PC-3 (cell line): ENCODE measurements around the gene SHC4. TPM values are rescaled to one million over a fixed set of nuclear protein-coding genes. Genes with fewer than 3 reads are reported as not detected.

Source experiments
- ATAC-seq: fragments of 200-7000 bp; cut with Tn5 transposase; 2 replicates; pipeline ENCODE4 v1.9.1; 2020; ENCODE audit warnings: mild to moderate bottlenecking, moderate library complexity
- BruUV-seq: library from RNA; stranded (reverse); fragments of 400-500 nt; replicated peaks from 2 replicates; lab custom pipeline; 2021; lab: Mats Ljungman, UMichigan
- CTCF ChIA-PET: fragments of 300-600 bp; sonication (Branson Sonifier 250); formaldehyde crosslinking; loops from one replicate; lab custom pipeline; 2022; ENCODE audit warnings: antibody characterized with exemption; lab: Charles Lee
- POLR2A ChIA-PET: fragments of 300-600 bp; sonication (Branson Sonifier 250); formaldehyde crosslinking; loops from one replicate; lab custom pipeline; 2022; ENCODE audit warnings: antibody characterized with exemption; ENCODE audit not compliant: unreplicated experiment; lab: Charles Lee
- DNase-seq: peaks from one replicate; pipeline ENCODE4 v3.0.0-alpha.2; 2015
- H2AFZ ChIP-seq: fragments of 300-600 bp; sonication (generic); 2 replicates; pipeline ENCODE4 v1.6.0; 2016; ENCODE audit warnings: antibody characterized with exemption, low read length
- H3F3A ChIP-seq: fragments of 300-600 bp; sonication (generic); one replicate; pipeline ENCODE4 v1.6.0; 2017; ENCODE audit warnings: antibody characterized with exemption, low read length, control low read depth, mild to moderate bottlenecking; ENCODE audit not compliant: unreplicated experiment
- H3K27ac ChIP-seq: fragments of 300-600 bp; sonication (generic); 2 replicates; pipeline ENCODE4 v1.5.1; 2016; ENCODE audit warnings: mild to moderate bottlenecking, low read length
- H3K27me3 ChIP-seq: fragments of 300-600 bp; sonication (generic); 2 replicates; pipeline ENCODE4 v1.6.1; 2016; ENCODE audit warnings: low read length, mixed read lengths
- H3K36me3 ChIP-seq: fragments of 300-600 bp; sonication (generic); 2 replicates; pipeline ENCODE4 v1.6.1; 2016; ENCODE audit warnings: low read depth, mixed run types, low read length, mixed read lengths
- H3K4me1 ChIP-seq: fragments of 300-600 bp; sonication (generic); 2 replicates; pipeline ENCODE4 v1.5.1; 2016; ENCODE audit warnings: low read length; ENCODE audit not compliant: insufficient read depth
- H3K4me2 ChIP-seq: fragments of 300-600 bp; sonication (generic); 2 replicates; pipeline ENCODE4 v1.6.0; 2016; ENCODE audit warnings: low read length
- H3K4me3 ChIP-seq: fragments of 300-600 bp; sonication (generic); 2 replicates; pipeline ENCODE4 v1.5.1; 2016; ENCODE audit warnings: mild to moderate bottlenecking, low read length, mixed read lengths
- H3K79me2 ChIP-seq: fragments of 300-600 bp; sonication (generic); 2 replicates; pipeline ENCODE4 v1.6.1; 2017; ENCODE audit warnings: low read length, mixed read lengths
- H3K9ac ChIP-seq: fragments of 300-600 bp; sonication (generic); 2 replicates; pipeline ENCODE4 v1.6.0; 2016; ENCODE audit warnings: mild to moderate bottlenecking, low read length
- H3K9me2 ChIP-seq: fragments of 300-600 bp; sonication (generic); replicated peaks from 2 replicates; pipeline ENCODE4 v1.6.1; 2016; ENCODE audit warnings: mixed run types, low read length, mixed read lengths
- H3K9me3 ChIP-seq: fragments of 300-600 bp; sonication (generic); 2 replicates; pipeline ENCODE4 v1.6.1; 2016; ENCODE audit warnings: low read length, mixed read lengths
- H4K20me1 ChIP-seq: fragments of 300-600 bp; sonication (generic); 2 replicates; pipeline ENCODE4 v1.6.1; 2016; ENCODE audit warnings: low read length, mixed read lengths
- CTCF ChIP-seq: fragments of 300-600 bp; sonication (generic); conservative IDR thresholded peaks from 2 replicates; pipeline ENCODE4 v1.5.1; 2017; ENCODE audit warnings: antibody characterized with exemption, low read depth, mild to moderate bottlenecking, low read length
- EZH2 ChIP-seq: fragments of 300-600 bp; sonication (generic); IDR thresholded peaks from one replicate; pipeline ENCODE4 v1.6.1; 2017; ENCODE audit warnings: antibody characterized with exemption, mild to moderate bottlenecking, low read length; ENCODE audit not compliant: unreplicated experiment
- EZH2phosphoT487 ChIP-seq: fragments of 300-600 bp; sonication (generic); IDR thresholded peaks from 2 replicates; pipeline ENCODE4 v1.6.1; 2018; ENCODE audit warnings: mild to moderate bottlenecking, antibody characterized with exemption, low read length, borderline replicate concordance
- intact Hi-C: fragments of 100-400 bp; cut with micrococcal nuclease; formaldehyde crosslinking; loops from 2 replicates; pipeline ENCODE4 v1.9.0; 2023
- total RNA-seq: library from RNA; depleted of rRNA; stranded (reverse); fragments of >200 nt; gene quantifications from 2 replicates; pipeline ENCODE4 v1.2.3, GENCODE V29; 2014

Gene SHC4
- total RNA-seq, 1 experiment from 2014 or later: 2.4 TPM

DNA sequence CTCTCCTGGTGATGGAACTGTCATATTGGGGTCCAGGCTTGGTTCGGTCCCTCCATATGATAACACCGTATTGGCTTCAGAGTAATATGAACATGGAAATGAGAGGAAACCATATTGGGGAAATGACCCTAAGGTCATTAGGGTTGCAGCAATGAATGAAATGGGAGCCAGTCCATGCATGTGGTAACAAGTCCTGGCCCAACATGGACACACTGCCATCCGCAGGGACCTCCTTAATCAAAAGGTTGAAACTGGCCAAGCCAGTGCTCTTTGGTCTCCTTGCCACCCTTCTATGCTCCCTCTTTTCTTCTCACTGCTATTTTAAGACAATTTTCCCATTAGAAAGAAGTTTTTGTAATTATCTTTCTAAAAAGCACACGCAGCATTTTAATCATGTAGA, 8.3 kb downstream of the SHC4 start:
- H3K27ac ChIP-seq: no peak overlapping the region
- no peaks in the 10 kb centered on the region for H3K27me3 ChIP-seq
- no peaks in the 10 kb centered on the region for H3K36me3 ChIP-seq
- H3F3A ChIP-seq: no peaks in the 10 kb centered on the region
- H3K4me2 ChIP-seq: no peak overlapping the region
- H3K9me3 ChIP-seq: no peaks in the 10 kb centered on the region
- ChIA-PET POLR2A (no interaction called here), CTCF (no interaction called here)
- H3K4me1 ChIP-seq: 0 out of 2 replicates have a peak, but pooled peaks cover 4% of the 10 kb centered on the region
- no peak overlapping the region for H2AFZ ChIP-seq
- no TSS peak for BruUV-seq
- TF ChIP-seq EZH2phosphoT487: no peak
- TF ChIP-seq EZH2: no peak
- no peak for TF ChIP-seq CTCF
- no peak for ATAC-seq
- H3K9ac ChIP-seq: no peak overlapping the region
- no peak overlapping the region for H3K4me3 ChIP-seq
- intact Hi-C loops: no loop called here
- H4K20me1 ChIP-seq: no peaks in the 10 kb centered on the region
- H3K79me2 ChIP-seq: no peaks in the 10 kb centered on the region
- H3K9me2 ChIP-seq: no peaks in the 10 kb centered on the region
- DNase-seq: no peak

- ChIA-PET POLR2A (no interaction called here), CTCF (no interaction called here)
- DNase-seq: peak; percentile 20
- ATAC-seq: no peak
- Histone ChIP-seq H3K4me2 (no peak overlapping the region), H4K20me1 (no peaks in the 10 kb centered on the region), H3K27me3 (no peaks in the 10 kb centered on the region), H3K27ac (no peak overlapping the region), H3K36me3 (no peaks in the 10 kb centered on the region), H3K4me3 (no peak overlapping the region), H3K79me2 (no peaks in the 10 kb centered on the region), H2AFZ (no peak overlapping the region), H3K4me1 (0 out of 2 replicates have a peak, but pooled peaks cover 4% of the 10 kb centered on the region), H3K9ac (no peak overlapping the region), H3F3A (no peaks in the 10 kb centered on the region), H3K9me3 (no peaks in the 10 kb centered on the region), H3K9me2 (no peaks in the 10 kb centered on the region)
- TF ChIP-seq EZH2phosphoT487: no peak
- TF ChIP-seq CTCF: 0 out of 2 replicates have a peak, but pooled peaks have one; percentile 17
- intact Hi-C loops: no loop called here
- BruUV-seq: no TSS peak
Measured at GRCh38 chr15:48954538-48954937, 9.2 kb downstream of the SHC4 start.

GRCh38 chr15:48946840-48947187, 16.9 kb downstream of the SHC4 start:
- Histone ChIP-seq H3F3A (peaks cover 5% of the 10 kb centered on the region), H3K9ac (peak overlapping the region; percentile 63), H3K4me2 (peak overlapping the region; percentile 57), H3K79me2 (no peaks in the 10 kb centered on the region), H3K27ac (peak overlapping the region; percentile 94), H4K20me1 (no peaks in the 10 kb centered on the region), H3K27me3 (no peaks in the 10 kb centered on the region), H3K9me3 (no peaks in the 10 kb centered on the region), H3K36me3 (no peaks in the 10 kb centered on the region), H2AFZ (no peak overlapping the region), H3K4me1 (peaks cover 21% of the 10 kb centered on the region), H3K4me3 (0 out of 2 replicates have a peak overlapping the region, but pooled peaks have one; percentile 29), H3K9me2 (0 out of 2 replicates have a peak, but pooled peaks cover 4% of the 10 kb centered on the region)
- TF ChIP-seq EZH2phosphoT487 (no peak), EZH2 (no peak), CTCF (no peak)
- BruUV-seq: TSS peak; percentile 76
- ATAC-seq (no peak), DNase-seq (no peak)
- POLR2A ChIA-PET: no interaction called here
- intact Hi-C loops: loop anchor here (2.0 kb wide), 1 partner anchor 16 kb away; the partner anchor contains the start of gene SHC4
- CTCF ChIA-PET: no interaction called here
